Measurements from ENCODE around the gene SLC16A6.
"Not testable (repeated sequence)": the region's sequence is repeated elsewhere in the genome, so short reads cannot be mapped to it uniquely, and the experiment has no call there.

SLC16A6 gene, protein sequence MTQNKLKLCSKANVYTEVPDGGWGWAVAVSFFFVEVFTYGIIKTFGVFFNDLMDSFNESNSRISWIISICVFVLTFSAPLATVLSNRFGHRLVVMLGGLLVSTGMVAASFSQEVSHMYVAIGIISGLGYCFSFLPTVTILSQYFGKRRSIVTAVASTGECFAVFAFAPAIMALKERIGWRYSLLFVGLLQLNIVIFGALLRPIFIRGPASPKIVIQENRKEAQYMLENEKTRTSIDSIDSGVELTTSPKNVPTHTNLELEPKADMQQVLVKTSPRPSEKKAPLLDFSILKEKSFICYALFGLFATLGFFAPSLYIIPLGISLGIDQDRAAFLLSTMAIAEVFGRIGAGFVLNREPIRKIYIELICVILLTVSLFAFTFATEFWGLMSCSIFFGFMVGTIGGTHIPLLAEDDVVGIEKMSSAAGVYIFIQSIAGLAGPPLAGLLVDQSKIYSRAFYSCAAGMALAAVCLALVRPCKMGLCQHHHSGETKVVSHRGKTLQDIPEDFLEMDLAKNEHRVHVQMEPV

DNA sequence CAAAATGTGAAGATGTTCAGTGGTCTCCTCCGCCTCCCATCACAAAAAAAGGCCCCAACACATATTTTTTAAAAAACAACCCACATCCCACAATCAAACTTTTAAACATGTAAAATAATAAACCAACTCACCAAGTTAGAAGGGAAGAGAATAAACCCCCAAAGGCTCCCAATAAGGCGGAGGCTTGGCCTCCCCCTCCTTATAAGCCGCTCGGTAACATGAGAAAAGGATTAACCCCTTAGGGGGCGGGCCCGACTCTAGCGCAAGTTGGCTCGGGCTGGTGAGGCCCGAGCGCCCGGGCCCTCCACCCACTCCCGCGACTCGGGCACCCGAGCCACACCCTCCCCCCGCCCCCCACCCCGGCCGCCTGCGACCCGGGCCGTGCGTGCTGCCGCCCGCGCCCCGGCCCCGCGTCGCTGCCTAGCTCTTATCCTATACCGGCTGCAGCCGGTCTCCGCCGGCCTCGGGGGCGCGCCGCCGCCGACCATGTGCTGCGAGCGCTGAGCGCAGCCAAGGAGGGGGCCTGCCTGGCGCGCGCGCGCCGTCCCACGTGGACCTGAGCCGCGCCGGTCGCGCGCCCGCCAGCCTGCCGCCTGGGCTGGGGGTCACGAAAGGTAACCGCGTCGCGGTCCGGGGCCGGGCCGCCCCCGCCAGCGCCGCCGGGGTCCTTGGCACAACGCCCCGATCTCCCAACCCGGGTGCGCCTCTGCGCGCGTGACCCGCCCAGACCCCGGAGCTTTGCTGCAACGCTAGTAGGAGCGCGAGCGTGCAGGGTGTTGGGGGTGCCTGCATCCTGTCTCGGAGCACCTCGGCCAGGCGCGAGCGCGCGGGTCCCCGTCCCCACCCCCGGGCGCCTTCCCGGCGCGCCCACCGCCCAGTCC, at the start of gene SLC16A6, which contains the start of gene ARSG:
SLC16A6 (minus strand) TSS at position 173 of the 881 bp plus-strand sequence. CDS start 12,807 bp downstream, outside the sequence.
ARSG (plus strand) TSS at position 541 of the 881 bp plus-strand sequence. CDS start 15,999 bp downstream, outside the sequence.
- Histone ChIP-seq H3K27me3 (ENCODE audit: control insufficient read depth, insufficient read depth, low read length) (peaks cover 46% of the 10 kb centered on the region), H3K9me3 (ENCODE audit: control insufficient read depth, low read depth, low read length) (no peaks in the 10 kb centered on the region), H3K4me1 (ENCODE audit: control insufficient read depth, low read depth, low read length) (peaks cover 32% of the 10 kb centered on the region), H3K36me3 (ENCODE audit: control insufficient read depth, low read depth, low read length) (no peaks in the 10 kb centered on the region), H3K27ac (ENCODE audit: low read length) (no peak within 1 kb of the TSS), H3K9ac (ENCODE audit: low read length) (peak within 1 kb of the TSS; percentile 81), H3K4me3 (ENCODE audit: low read length) (peak within 1 kb of the TSS; percentile 75)

DNA sequence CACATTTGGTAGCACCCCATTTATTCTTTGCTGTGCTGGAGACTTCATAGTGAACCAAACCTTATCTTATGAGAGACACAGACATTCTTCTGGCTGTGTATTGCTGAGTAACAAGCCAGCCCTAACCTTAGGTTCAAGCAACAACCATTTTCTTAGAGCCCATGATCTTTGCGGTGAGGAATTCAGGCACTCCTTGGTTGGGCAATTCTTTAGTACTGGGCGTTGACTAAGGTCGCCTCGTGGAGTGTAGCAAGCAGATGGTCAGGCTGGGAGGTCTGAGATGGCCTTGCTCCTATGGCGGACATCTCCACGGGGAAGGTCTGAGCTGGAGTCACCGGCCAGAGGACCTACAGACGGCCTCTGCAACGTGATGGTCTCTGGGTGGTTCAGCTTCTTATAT, 43.5 kb upstream of the SLC16A6 start:
- no peaks in the 10 kb centered on the region for H3K36me3 ChIP-seq (ENCODE audit: control insufficient read depth, low read depth, low read length)
- H3K9ac ChIP-seq (ENCODE audit: low read length) = no peak overlapping the region
- no peaks in the 10 kb centered on the region for H3K9me3 ChIP-seq (ENCODE audit: control insufficient read depth, low read depth, low read length)
- H3K27ac ChIP-seq (ENCODE audit: low read length) = no peak overlapping the region
- H3K4me3 ChIP-seq (ENCODE audit: low read length) = no peak overlapping the region
- H3K4me1 ChIP-seq (ENCODE audit: control insufficient read depth, low read depth, low read length) = no peaks in the 10 kb centered on the region
- no peaks in the 10 kb centered on the region for H3K27me3 ChIP-seq (ENCODE audit: control insufficient read depth, insufficient read depth, low read length)

- H3K9me3 ChIP-seq (ENCODE audit: control insufficient read depth, low read depth, low read length); H3K36me3 ChIP-seq (ENCODE audit: control insufficient read depth, low read depth, low read length); H3K4me3 ChIP-seq (ENCODE audit: low read length); H3K27me3 ChIP-seq (ENCODE audit: control insufficient read depth, insufficient read depth, low read length); H3K4me1 ChIP-seq (ENCODE audit: control insufficient read depth, low read depth, low read length); H3K9ac ChIP-seq (ENCODE audit: low read length); H3K27ac ChIP-seq (ENCODE audit: low read length): not testable (repeated sequence)
These were observed 41.0 kb upstream of the SLC16A6 start for GRCh38 chr17:68331932-68332331.

DNA sequence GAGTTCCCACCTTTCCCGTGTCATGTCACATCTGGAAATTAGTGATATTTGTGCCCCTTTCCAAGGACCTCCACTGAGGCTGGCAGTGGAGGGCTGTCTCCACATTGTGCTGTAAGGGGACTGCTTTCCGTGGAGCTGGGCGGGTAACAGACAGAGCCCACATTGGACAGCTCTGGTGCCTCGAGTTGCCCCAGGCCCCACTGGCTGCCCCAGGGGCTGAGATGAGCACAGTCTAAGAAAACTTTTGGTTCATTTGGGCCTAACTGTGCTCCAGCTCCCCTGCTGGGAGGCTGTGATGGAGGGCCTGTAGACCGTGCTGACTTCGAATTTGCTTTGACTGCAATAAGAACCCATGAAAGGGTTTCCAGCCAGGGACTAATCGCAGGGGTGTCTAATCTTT, 38.4 kb upstream of the SLC16A6 start:
- Histone ChIP-seq H3K27me3 (ENCODE audit: control insufficient read depth, insufficient read depth, low read length) (no peaks in the 10 kb centered on the region), H3K9me3 (ENCODE audit: control insufficient read depth, low read depth, low read length) (no peaks in the 10 kb centered on the region), H3K4me3 (ENCODE audit: low read length) (no peak overlapping the region), H3K4me1 (ENCODE audit: control insufficient read depth, low read depth, low read length) (no peaks in the 10 kb centered on the region), H3K9ac (ENCODE audit: low read length) (no peak overlapping the region), H3K36me3 (ENCODE audit: control insufficient read depth, low read depth, low read length) (no peaks in the 10 kb centered on the region), H3K27ac (ENCODE audit: low read length) (no peak overlapping the region)

GRCh38 chr17:68328676-68329075, 37.7 kb upstream of the SLC16A6 start:
- Histone ChIP-seq H3K27ac (ENCODE audit: low read length) (no peak overlapping the region), H3K36me3 (ENCODE audit: control insufficient read depth, low read depth, low read length) (no peaks in the 10 kb centered on the region), H3K9me3 (ENCODE audit: control insufficient read depth, low read depth, low read length) (no peaks in the 10 kb centered on the region)

DNA sequence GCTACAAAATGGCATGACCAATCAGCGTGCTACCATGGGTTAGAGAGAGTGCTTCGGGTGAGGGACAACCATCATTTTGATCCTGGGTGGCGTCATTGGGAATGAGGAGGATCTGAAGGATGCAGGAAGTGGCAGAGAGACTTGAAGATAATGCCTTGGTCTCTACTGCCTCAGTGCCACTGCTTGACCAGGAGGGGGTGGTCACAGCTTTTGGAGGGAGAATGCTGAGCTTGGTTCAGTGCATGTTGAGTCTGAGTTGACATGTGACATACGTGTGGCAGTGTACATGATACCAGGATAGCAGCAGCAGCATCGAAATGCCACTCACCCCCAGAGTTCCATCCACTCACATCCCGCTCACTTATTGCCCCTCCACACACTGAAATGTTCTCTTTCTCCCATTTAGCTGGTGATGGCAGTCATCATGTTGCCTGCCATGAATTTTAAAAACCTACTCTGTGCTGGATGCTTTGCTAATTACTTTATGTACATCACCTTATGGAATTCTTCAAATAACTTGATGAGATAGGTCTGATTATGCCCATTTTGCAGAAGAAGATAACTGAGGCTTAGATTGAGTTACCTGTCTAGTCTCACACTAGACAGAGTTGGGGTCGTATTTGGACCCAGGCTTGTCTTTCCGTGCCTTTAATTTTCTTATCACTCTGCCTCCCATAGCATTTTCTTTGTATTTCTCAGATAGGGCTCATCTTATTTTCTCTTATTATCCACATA, 37.1 kb upstream of the SLC16A6 start:
- no peak overlapping the region for H3K27ac ChIP-seq (ENCODE audit: low read length)
- H3K4me3 ChIP-seq (ENCODE audit: low read length) = no peak overlapping the region
- H3K4me1 ChIP-seq (ENCODE audit: control insufficient read depth, low read depth, low read length) = no peaks in the 10 kb centered on the region
- H3K9ac ChIP-seq (ENCODE audit: low read length) = no peak overlapping the region
- H3K36me3 ChIP-seq (ENCODE audit: control insufficient read depth, low read depth, low read length) = no peaks in the 10 kb centered on the region
- H3K27me3 ChIP-seq (ENCODE audit: control insufficient read depth, insufficient read depth, low read length) = no peaks in the 10 kb centered on the region
- no peaks in the 10 kb centered on the region for H3K9me3 ChIP-seq (ENCODE audit: control insufficient read depth, low read depth, low read length)

More at GRCh38 chr17:68328676-68329075, 37.7 kb upstream of the SLC16A6 start:
- Histone ChIP-seq H3K27me3 (ENCODE audit: control insufficient read depth, insufficient read depth, low read length) (no peaks in the 10 kb centered on the region), H3K4me3 (ENCODE audit: low read length) (no peak overlapping the region), H3K9ac (ENCODE audit: low read length) (no peak overlapping the region), H3K4me1 (ENCODE audit: control insufficient read depth, low read depth, low read length) (no peaks in the 10 kb centered on the region)

- peaks cover 2% of the 10 kb centered on the region for H3K4me1 ChIP-seq (ENCODE audit: control insufficient read depth, low read depth, low read length)
- no peak overlapping the region for H3K9ac ChIP-seq (ENCODE audit: low read length)
- H3K9me3 ChIP-seq (ENCODE audit: control insufficient read depth, low read depth, low read length) = no peaks in the 10 kb centered on the region
- no peaks in the 10 kb centered on the region for H3K36me3 ChIP-seq (ENCODE audit: control insufficient read depth, low read depth, low read length)
- H3K27ac ChIP-seq (ENCODE audit: low read length) = no peak overlapping the region
- H3K4me3 ChIP-seq (ENCODE audit: low read length) = no peak overlapping the region
- H3K27me3 ChIP-seq (ENCODE audit: control insufficient read depth, insufficient read depth, low read length) = no peaks in the 10 kb centered on the region
These were observed 35.8 kb upstream of the SLC16A6 start for GRCh38 chr17:68326681-68327080.

DNA sequence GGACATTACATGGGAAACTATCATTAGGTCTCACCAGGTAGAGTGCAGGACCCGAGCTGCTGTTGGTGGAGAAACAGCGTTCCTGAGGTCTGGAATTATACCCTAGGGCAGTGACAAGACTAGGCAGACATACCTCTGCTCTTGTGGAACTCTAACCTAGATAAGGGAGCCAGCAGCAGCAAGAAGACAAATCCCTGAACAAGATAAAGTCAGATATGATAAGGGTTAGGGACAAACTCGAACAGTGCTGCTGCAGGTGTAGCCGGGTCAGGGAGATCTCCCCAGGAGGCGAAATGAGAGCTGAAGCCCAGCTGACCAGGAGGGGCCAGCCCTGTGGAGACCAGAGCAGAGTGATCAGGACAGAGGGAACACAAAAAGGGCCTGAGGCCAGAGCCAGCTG, 35.0 kb upstream of the SLC16A6 start:
- Histone ChIP-seq H3K9me3 (ENCODE audit: control insufficient read depth, low read depth, low read length) (no peaks in the 10 kb centered on the region), H3K27me3 (ENCODE audit: control insufficient read depth, insufficient read depth, low read length) (no peaks in the 10 kb centered on the region), H3K4me1 (ENCODE audit: control insufficient read depth, low read depth, low read length) (peaks cover 6% of the 10 kb centered on the region), H3K27ac (ENCODE audit: low read length) (no peak overlapping the region), H3K36me3 (ENCODE audit: control insufficient read depth, low read depth, low read length) (no peaks in the 10 kb centered on the region), H3K9ac (ENCODE audit: low read length) (no peak overlapping the region), H3K4me3 (ENCODE audit: low read length) (no peak overlapping the region)

DNA sequence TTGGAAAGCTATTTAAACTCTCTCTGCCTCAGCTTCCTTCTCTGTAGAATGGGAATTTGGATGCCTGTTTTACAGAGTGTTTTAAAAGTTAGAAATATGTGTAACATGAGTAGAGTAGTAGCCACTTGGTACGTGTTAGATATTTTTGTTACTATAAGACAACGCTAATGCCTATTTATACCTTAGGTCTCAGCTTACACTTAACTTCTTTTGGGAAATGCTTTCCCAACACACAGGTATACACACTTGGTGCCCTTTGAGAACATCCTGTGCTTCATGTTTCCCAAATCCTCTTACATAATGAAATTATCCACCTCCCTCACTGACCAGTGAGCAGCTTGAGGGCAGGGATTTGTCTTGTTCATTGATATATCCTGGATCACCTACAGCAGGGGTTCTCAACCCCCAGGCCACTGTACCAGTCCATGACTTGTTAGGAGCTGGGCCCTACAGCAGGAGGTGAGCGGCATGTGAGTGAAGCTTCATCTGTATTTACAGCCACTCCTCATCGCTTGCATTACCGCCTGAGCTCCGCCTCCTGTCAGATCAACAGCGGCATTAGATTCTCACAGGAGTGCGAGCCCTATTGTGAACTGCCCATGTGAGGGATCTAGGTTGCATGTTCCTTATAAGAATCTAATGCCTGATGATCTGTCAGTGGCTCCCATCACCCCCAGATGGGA, 33.9 kb upstream of the SLC16A6 start:
- Histone ChIP-seq H3K27ac (ENCODE audit: low read length) (no peak overlapping the region), H3K9me3 (ENCODE audit: control insufficient read depth, low read depth, low read length) (no peaks in the 10 kb centered on the region), H3K27me3 (ENCODE audit: control insufficient read depth, insufficient read depth, low read length) (no peaks in the 10 kb centered on the region), H3K36me3 (ENCODE audit: control insufficient read depth, low read depth, low read length) (no peaks in the 10 kb centered on the region), H3K4me3 (ENCODE audit: low read length) (no peak overlapping the region), H3K9ac (ENCODE audit: low read length) (no peak overlapping the region), H3K4me1 (ENCODE audit: control insufficient read depth, low read depth, low read length) (peaks cover 6% of the 10 kb centered on the region)

- Histone ChIP-seq H3K36me3 (ENCODE audit: control insufficient read depth, low read depth, low read length) (no peaks in the 10 kb centered on the region), H3K9ac (ENCODE audit: low read length) (no peak overlapping the region), H3K4me3 (ENCODE audit: low read length) (no peak overlapping the region), H3K9me3 (ENCODE audit: control insufficient read depth, low read depth, low read length) (no peaks in the 10 kb centered on the region), H3K4me1 (ENCODE audit: control insufficient read depth, low read depth, low read length) (peaks cover 6% of the 10 kb centered on the region), H3K27me3 (ENCODE audit: control insufficient read depth, insufficient read depth, low read length) (no peaks in the 10 kb centered on the region), H3K27ac (ENCODE audit: low read length) (no peak overlapping the region)
These were observed 33.2 kb upstream of the SLC16A6 start for GRCh38 chr17:68324114-68324513.
